Heart right ventricle (tissue), 16 donors: ENCODE data around the gene SEC14L1. TPM values are rescaled to one million over a fixed set of nuclear protein-coding genes. Genes with fewer than 3 reads are reported as not detected.
A peak's percentile ranks its signal among the peaks of the same experiment; 100 is the strongest.

Experiments used
- ATAC-seq, 8 donors: fragments of 200-7000 bp; cut with Tn5 transposase; one replicate each; pipeline ENCODE4 v1.9.1; 2020; ENCODE audit warnings: mild to moderate bottlenecking in 8 of 8, moderate library complexity in 8 of 8, moderate number of reproducible peaks in 1 of 8
- DNase-seq, 2 donors: peaks; one replicate each; pipeline ENCODE4 v3.0.0-alpha.2; 2020
- H3K27ac ChIP-seq, 10 donors: fragments of 200-600 bp; sonication (generic) in 2 of 10; one replicate each; pipeline versions ENCODE4 v1.5.0 to v1.8.0; 2020 to 2022; ENCODE audit warnings: mild to moderate bottlenecking in 3 of 10
- H3K27me3 ChIP-seq, 7 donors: fragments of 200-600 bp; one replicate each; pipeline ENCODE4 v1.8.0; 2021 to 2022; ENCODE audit warnings: mild to moderate bottlenecking in 2 of 7
- H3K36me3 ChIP-seq, 9 donors: fragments of 200-600 bp; sonication (generic) in 1 of 9; one replicate each; pipeline versions ENCODE4 v1.5.0 to v1.8.0; 2020 to 2022; ENCODE audit warnings: mild to moderate bottlenecking in 2 of 9
- H3K4me1 ChIP-seq, 9 donors: fragments of 200-600 bp; sonication (generic) in 1 of 9; one replicate each; pipeline versions ENCODE4 v1.5.0 to v1.8.0; 2020 to 2022; ENCODE audit warnings: mild to moderate bottlenecking in 4 of 9
- H3K4me3 ChIP-seq, 10 donors: fragments of 200-600 bp; sonication (generic) in 2 of 10; one replicate each; pipeline versions ENCODE4 v1.5.0 to v1.8.0; 2020 to 2022; ENCODE audit warnings: mild to moderate bottlenecking in 7 of 10, moderate library complexity in 2 of 10
- H3K9me3 ChIP-seq, 11 donors: fragments of 200-600 bp in 10 of 11; sonication (generic) in 2 of 11; one replicate each; pipeline versions ENCODE4 v1.5.0 to v1.8.0; 2013 to 2022; ENCODE audit warnings: mild to moderate bottlenecking in 2 of 11, control low read depth in 1 of 11, moderate library complexity in 1 of 11
- WGBS, 2 donors: extraction: QIAGEN DNeasy Blood & Tissue Kit; methylation state at CpG; one replicate each; pipeline ENCODE4 v1.1.7; 2013; ENCODE audit warnings: inconsistent platforms in 1 of 2; 5-methylcytosine and 5-hydroxymethylcytosine counted together
- intact Hi-C, 10 donors: fragments of 100-400 bp; cut with DNase I; formaldehyde crosslinking; loops; one replicate each; pipeline versions ENCODE4 v1.11.1 to v1.14.2; 2022
- polyA plus RNA-seq, 2 donors: library from polyadenylated mRNA; stranded (reverse); fragments of 200-250 nt; gene quantifications; one replicate each; pipeline ENCODE4 v1.2.3, GENCODE V29; 2013
- total RNA-seq, 10 donors: library from RNA; stranded (reverse); fragmentation: NEBNext Ultra II Directional in 3 of 10; extraction: Animal tissue kit (Norgen Biotek cat#: 25700) in 3 of 10; gene quantifications; one replicate each; pipeline versions ENCODE4 v1.2.1 to v1.2.4, GENCODE V29; 2021 to 2023
- TF ChIP-seq, protein P1 (sequence below), 9 donors: fragments of 200-600 bp; sonication (generic) in 2 of 9; IDR thresholded peaks; one replicate each; pipeline versions ENCODE4 v1.5.0 to v1.8.0; 2021 to 2022; ENCODE audit warnings: antibody characterized with exemption in 9 of 9, mild to moderate bottlenecking in 5 of 9, moderate library complexity in 1 of 9
- donor health status: Arrhythmogenic right ventricular cardiomyopathy.
- donor health status: ischemic (EF 13 %, LVEDD 7.1; RV severe dilation, severe dysfunction).
- donor health status: healthy with polysubstance abuse.
- donor health status: DM: no; HTN: yes; CAD: no.
- donor health status: DM: no; HTN: no; CAD: no.
- donor health status: ischemic (EF 25% LVEDD 6.9; RV normal size, moderate dysfunction).
- donor health status: ischemic (EF 25% LVEDD 5.7; RV mildly dilated, moderate dysfunction).
- donor health status: healthy.
- donor health status: DM: yes; HTN: yes; CAD: no.
- donor health status: Ischemic cardiomyopathy.
- donor health status: ischemic (EF 35%, LVEDD 5.7; RV mildly dilated, moderate dysfunction).
- donor health status: nonischemic (EF 11% LVEDD 7.7; RV severe dilation, severe dysfunction).
- donor health status: DM: yes; HTN: yes; CAD: no.
- donor health status: PGD.
- donor health status: ischemic (EF 29% LVEDD 5.4; RV normal size, mild dysfunction).
- donor health status: nonischemic (EF 23%, LVEDD 6.1; RV moderate dilation, normal function).

The SEC14L1 gene
- total and polyA plus RNA-seq, 12 donors: 36.1 to 88.8 (median 50.0) TPM

DNA sequence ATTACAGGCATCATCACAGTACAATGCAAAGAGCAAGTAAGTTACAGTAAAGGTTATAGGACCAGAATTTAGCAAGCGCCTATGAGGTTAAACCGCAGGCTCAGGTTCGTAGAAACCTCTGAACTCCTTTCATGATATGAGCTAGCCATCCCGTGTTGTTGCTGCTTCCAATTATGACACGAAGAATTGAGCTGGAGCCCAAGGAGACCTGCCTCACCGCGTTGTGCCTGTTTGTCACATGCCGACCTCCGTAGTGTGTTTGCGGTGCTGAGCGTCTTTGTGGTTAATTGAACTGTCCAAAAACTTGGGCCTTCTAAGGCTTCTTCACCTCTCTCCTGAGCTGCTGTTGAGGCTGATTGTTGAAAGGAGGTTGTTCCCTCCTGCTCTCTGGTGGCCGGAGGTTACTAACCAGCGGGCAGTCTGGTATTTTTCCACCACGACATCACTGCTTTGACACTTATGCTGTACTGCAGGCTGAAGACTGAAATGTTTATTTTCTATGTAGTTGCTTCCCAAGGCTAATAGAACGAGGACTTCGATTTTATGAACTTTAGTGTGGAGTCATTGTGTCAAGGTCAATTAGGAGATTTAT lies 67.5 kb downstream of the SEC14L1 start:
- peak in 1 of 2 donors; percentile 47 for DNase-seq
- WGBS, 2 donors: 34 to 45% methylated on average over 16 of the region's 16 CpGs
- H3K4me1 ChIP-seq: peaks cover 13 to 91% (median 63%) of the 10 kb centered on the region in 9 donors

DNA sequence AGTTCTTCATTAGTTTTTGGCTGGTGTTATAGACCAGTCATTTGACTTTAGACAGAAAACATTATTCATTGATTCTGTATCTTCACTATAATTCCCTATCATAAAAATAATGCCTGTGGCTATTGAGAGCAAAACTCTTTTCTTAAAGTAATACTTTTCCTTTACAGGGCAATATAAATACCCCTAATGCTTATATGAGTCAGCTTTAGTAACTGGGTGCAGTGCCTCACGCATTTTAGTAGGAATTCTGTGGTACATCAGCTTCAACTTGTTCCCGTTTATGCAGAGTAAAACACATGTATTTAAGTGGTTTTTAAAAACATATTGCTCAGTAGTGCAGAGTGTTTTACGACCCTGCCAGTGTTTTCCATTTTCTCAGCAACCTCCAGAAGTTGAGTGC lies 68.1 kb downstream of the SEC14L1 start:
- intact Hi-C loops: loop anchor here in 9 of 10 donors (1.0 to 10.0 kb wide), 7 partner anchors 62 to 114 kb away; partner anchors contain the start of gene SEC14L1 (in 3 of the 9)
- H3K27ac ChIP-seq: peak overlapping the region in 9 of 10 donors; percentile 3 to 77 (median 45)
- H3K36me3 ChIP-seq: peaks cover 0 to 100% (median 85%) of the 10 kb centered on the region in 9 donors
- TF ChIP-seq, protein P1, sequence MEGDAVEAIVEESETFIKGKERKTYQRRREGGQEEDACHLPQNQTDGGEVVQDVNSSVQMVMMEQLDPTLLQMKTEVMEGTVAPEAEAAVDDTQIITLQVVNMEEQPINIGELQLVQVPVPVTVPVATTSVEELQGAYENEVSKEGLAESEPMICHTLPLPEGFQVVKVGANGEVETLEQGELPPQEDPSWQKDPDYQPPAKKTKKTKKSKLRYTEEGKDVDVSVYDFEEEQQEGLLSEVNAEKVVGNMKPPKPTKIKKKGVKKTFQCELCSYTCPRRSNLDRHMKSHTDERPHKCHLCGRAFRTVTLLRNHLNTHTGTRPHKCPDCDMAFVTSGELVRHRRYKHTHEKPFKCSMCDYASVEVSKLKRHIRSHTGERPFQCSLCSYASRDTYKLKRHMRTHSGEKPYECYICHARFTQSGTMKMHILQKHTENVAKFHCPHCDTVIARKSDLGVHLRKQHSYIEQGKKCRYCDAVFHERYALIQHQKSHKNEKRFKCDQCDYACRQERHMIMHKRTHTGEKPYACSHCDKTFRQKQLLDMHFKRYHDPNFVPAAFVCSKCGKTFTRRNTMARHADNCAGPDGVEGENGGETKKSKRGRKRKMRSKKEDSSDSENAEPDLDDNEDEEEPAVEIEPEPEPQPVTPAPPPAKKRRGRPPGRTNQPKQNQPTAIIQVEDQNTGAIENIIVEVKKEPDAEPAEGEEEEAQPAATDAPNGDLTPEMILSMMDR (IDR thresholded peaks at IDR 0.05): no peak
- WGBS, 2 donors: 74 to 88% methylated on average over 3 of the region's 3 CpGs
- peaks cover 13 to 95% (median 68%) of the 10 kb centered on the region in 9 donors for H3K4me1 ChIP-seq
- no peak overlapping the region for H3K4me3 ChIP-seq
- no peak for ATAC-seq
- no peaks in the 10 kb centered on the region for H3K27me3 ChIP-seq
- DNase-seq: no peak
- H3K9me3 ChIP-seq: no peaks in the 10 kb centered on the region

More for the DNA sequence above, 67.5 kb downstream of the SEC14L1 start:
- Histone ChIP-seq H3K4me3 (no peak overlapping the region), H3K9me3 (no peaks in the 10 kb centered on the region), H3K36me3 (peaks cover 0 to 100% (median 86%) of the 10 kb centered on the region in 9 donors), H3K27ac (peak overlapping the region in 9 of 10 donors; percentile 3 to 77 (median 45)), H3K27me3 (no peaks in the 10 kb centered on the region)
- TF ChIP-seq, protein P1 (IDR thresholded peaks at IDR 0.05): peak in 8 of 9 donors; percentile 8 to 61 (median 44)
- ATAC-seq: peak; percentile 48 to 76 (median 70)
- intact Hi-C loops: loop anchor here in 9 of 10 donors (1.0 to 10.0 kb wide), 7 partner anchors 61 to 114 kb away; partner anchors contain the start of gene SEC14L1 (in 3 of the 9)

DNA sequence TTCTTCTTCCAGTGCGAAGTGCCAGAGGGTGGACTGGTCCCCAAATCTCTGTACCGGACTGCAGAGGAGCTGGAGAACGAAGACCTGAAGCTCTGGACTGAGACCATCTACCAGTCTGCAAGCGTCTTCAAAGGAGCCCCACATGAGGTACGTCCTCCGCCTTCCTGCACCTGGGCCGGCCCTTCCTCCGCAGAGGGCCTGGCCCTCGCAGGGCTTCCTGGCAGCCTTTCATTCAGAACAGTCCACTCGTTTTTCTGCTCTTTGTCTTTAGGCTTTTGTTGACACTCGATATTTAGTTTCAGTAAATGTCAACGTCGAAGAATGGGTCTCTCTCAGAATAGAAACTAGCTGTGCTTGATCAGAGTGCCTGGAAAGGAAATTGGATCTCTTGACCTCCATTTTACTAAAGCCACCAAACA lies 68.6 kb downstream of the SEC14L1 start:
- intact Hi-C loops: loop anchor here in 8 of 10 donors (2.0 to 10.0 kb wide), 6 partner anchors 62 to 115 kb away; partner anchors contain the start of gene SEC14L1 (in 3 of the 8)
- 64 to 72% methylated on average over 13 of the region's 13 CpGs for WGBS, 2 donors

DNA sequence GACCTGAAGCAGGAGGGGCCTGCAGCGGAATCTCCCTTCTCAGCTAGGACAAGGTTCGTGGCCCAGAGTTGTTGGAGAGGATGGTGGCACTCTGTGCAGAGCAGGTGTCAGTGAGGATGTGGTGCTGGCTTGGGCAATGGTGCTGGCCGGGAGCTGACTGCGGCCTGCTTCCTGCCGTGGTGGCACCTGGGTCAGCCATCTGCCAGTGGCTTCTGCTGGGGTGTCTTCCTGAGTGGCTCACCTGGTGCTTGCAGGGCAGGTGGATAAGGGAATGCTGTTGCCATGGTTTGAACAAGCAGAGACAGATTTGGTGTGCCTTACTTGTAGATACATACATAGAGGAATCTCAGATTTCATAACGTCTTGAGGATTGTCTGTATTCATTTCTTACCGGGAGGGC lies 69.6 kb downstream of the SEC14L1 start:
- H3K27me3 ChIP-seq: no peaks in the 10 kb centered on the region
- TF ChIP-seq, protein P1 (IDR thresholded peaks at IDR 0.05): no peak
- no peaks in the 10 kb centered on the region for H3K9me3 ChIP-seq
- no peak for DNase-seq
- H3K4me1 ChIP-seq: peaks cover 13 to 97% (median 70%) of the 10 kb centered on the region in 9 donors
- ATAC-seq: no peak
- peak overlapping the region in 3 of 10 donors; percentile 59 to 77 (median 73) for H3K27ac ChIP-seq
- H3K4me3 ChIP-seq: no peak overlapping the region
- 81 to 90% methylated on average over 7 of the region's 7 CpGs for WGBS, 2 donors
- intact Hi-C loops: loop anchor here in 5 of 10 donors (5.0 to 10.0 kb wide), 3 partner anchors 63 to 116 kb away; no protein-coding TSS in a partner anchor
- peaks cover 0 to 100% (median 81%) of the 10 kb centered on the region in 9 donors for H3K36me3 ChIP-seq

More for the DNA sequence above, 68.6 kb downstream of the SEC14L1 start:
- Histone ChIP-seq H3K27me3 (no peaks in the 10 kb centered on the region), H3K27ac (peak overlapping the region in 8 of 10 donors; percentile 12 to 77 (median 62)), H3K4me3 (no peak overlapping the region), H3K36me3 (peaks cover 0 to 100% (median 87%) of the 10 kb centered on the region in 9 donors), H3K4me1 (peaks cover 13 to 95% (median 72%) of the 10 kb centered on the region in 9 donors), H3K9me3 (no peaks in the 10 kb centered on the region)
- ATAC-seq: peak in 4 of 8 donors; percentile 23 to 52 (median 40)
- TF ChIP-seq, protein P1 (IDR thresholded peaks at IDR 0.05): no peak
- no peak for DNase-seq
